Choroid plexus epithelial cell (primary cell): ENCODE measurements around the gene RPL27.

Experiments
- DNase-seq: peaks from one replicate; pipeline ENCODE4 v3.0.0-alpha.2; 2010; ENCODE audit warnings: low read depth
- H3K4me3 ChIP-seq: 2 replicates; pipeline ENCODE4 v1.5.1; 2011; ENCODE audit warnings: low read depth, mild to moderate bottlenecking, control low read depth, low read length, moderate library complexity
- TF ChIP-seq, protein P1 (sequence below): conservative IDR thresholded peaks from 2 replicates; pipeline ENCODE4 v1.5.1; 2011; ENCODE audit warnings: low read depth, mild to moderate bottlenecking, control low read depth, inconsistent platforms, low read length, moderate library complexity

RPL27 gene

DNA sequence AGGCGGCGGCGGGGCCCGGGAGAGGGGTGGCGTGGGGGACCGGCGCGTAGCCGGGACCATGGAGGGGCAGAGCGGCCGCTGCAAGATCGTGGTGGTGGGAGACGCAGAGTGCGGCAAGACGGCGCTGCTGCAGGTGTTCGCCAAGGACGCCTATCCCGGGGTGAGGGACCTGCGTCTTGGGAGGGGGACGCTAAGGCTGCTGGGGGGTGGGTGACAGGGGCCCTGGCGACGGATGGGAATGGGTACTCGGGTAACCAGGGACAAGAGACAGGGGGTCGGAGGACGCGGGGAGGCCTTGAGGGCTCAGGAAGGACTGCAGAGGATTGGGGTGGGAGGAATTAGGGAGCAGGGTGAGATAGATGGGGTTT lies 27.1 kb downstream of the RPL27 start:
- peak overlapping the region; percentile 64 for H3K4me3 ChIP-seq
- TF ChIP-seq, protein P1, sequence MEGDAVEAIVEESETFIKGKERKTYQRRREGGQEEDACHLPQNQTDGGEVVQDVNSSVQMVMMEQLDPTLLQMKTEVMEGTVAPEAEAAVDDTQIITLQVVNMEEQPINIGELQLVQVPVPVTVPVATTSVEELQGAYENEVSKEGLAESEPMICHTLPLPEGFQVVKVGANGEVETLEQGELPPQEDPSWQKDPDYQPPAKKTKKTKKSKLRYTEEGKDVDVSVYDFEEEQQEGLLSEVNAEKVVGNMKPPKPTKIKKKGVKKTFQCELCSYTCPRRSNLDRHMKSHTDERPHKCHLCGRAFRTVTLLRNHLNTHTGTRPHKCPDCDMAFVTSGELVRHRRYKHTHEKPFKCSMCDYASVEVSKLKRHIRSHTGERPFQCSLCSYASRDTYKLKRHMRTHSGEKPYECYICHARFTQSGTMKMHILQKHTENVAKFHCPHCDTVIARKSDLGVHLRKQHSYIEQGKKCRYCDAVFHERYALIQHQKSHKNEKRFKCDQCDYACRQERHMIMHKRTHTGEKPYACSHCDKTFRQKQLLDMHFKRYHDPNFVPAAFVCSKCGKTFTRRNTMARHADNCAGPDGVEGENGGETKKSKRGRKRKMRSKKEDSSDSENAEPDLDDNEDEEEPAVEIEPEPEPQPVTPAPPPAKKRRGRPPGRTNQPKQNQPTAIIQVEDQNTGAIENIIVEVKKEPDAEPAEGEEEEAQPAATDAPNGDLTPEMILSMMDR = no peak
- no peak for DNase-seq

GRCh38 chr17:43025766-43026537 lies 27.7 kb downstream of the RPL27 start:
- H3K4me3 ChIP-seq = no peak overlapping the region
- TF ChIP-seq, protein P1 = no peak
- DNase-seq = no peak

DNA sequence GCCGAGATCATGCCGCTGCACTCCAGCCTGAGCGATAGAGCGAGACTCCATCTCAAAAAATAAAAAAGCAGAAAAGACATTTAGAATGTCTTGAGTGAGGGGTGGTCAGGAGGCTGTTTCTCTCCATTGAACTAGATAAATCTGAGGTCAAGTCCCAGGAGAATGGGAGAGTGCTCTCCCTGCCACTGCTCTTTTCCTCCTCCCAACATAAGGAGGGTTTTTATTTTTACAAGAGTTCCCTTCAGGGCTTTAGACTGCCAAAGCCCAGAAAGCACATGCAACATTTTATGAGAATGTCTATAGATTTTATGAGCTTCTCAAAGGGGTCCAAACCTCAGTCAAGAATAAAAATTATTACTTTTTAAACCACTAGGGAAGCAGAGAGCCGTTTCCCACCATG lies 28.4 kb downstream of the RPL27 start:
- TF ChIP-seq, protein P1 = no peak
- H3K4me3 ChIP-seq = no peak overlapping the region
- DNase-seq = no peak

DNA sequence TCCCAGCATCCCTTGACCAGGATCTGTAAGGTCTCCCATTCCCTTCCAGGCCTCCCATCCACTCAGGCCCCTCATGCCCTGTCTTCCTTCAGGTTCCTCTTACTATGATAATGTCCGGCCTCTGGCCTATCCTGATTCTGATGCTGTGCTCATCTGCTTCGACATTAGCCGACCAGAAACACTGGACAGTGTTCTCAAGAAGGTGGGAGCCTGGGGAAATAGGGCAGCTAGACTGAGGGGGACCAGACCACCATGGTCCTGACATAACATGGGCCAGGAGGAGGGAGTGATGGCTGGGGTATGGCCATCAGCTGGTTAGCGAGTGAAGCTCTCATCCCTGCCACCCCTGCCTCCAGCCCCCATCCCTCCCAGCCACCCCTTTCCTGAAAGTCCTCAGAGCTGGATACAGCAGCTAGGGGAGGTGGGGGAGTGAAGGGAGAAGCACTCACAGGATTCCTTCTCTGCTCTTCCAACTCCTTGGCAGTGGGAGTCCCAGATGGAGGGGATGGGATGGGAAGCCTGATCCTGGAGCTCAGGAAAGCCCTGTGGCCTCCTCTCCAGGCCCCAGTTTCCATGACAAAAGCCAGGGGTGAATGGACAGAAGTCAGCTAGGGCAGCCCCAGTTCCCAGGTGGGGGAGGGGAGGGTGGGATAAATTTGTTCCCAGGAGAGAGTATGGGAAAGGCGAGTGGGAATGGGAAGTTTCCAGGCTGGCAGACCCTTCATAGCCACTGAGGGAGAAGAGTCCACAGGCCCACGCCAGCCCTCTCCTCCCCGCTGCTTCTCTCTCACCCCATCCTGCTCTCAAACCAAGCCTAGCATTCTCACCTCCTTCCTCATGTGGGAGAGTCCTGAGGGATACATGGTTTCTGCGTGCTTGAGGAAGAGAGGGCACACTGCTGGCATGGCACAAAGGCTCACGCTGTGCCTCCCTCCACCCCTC lies 29.1 kb downstream of the RPL27 start:
- TF ChIP-seq, protein P1 = no peak
- no peak for DNase-seq
- H3K4me3 ChIP-seq = no peak overlapping the region

GRCh38 chr17:43028221-43028861 lies 30.1 kb downstream of the RPL27 start:
- TF ChIP-seq, protein P1 = no peak
- no peak for DNase-seq
- H3K4me3 ChIP-seq = no peak overlapping the region

- no peak for DNase-seq
- TF ChIP-seq, protein P1 = no peak
- no peak overlapping the region for H3K4me3 ChIP-seq
These were observed 32.0 kb downstream of the RPL27 start for GRCh38 chr17:43030137-43030767.
